Right renal cortex interstitium (tissue), 3 donors: ENCODE measurements around the gene ITPR2. TPM values are rescaled to one million over a fixed set of nuclear protein-coding genes. Genes with fewer than 3 reads are reported as not detected.
"Not testable (repeated sequence)": the region's sequence is repeated elsewhere in the genome, so short reads cannot be mapped to it uniquely, and the experiment has no call there.

Experiments
- DNase-seq, 3 donors: peaks; one replicate each; pipeline ENCODE4 v3.0.0-alpha.2; 2013; ENCODE audit warnings: low read depth in 3 of 3, low spot score in 2 of 3
- polyA plus RNA-seq, 3 donors: library from polyadenylated mRNA; unstranded; fragments of 120-200 nt; gene quantifications; one replicate each; pipeline ENCODE4 v1.2.1, GENCODE V29; 2013; ENCODE audit not compliant: insufficient read length in 3 of 3

The ITPR2 gene
- polyA plus RNA-seq, 3 donors = 13.1 to 16.8 (median 14.6) TPM

GRCh38 chr12:26327975-26328644, 504.9 kb downstream of the ITPR2 start:
- DNase-seq = no peak

- DNase-seq = no peak
These were observed 509.3 kb downstream of the ITPR2 start for GRCh38 chr12:26323673-26324072.

DNA sequence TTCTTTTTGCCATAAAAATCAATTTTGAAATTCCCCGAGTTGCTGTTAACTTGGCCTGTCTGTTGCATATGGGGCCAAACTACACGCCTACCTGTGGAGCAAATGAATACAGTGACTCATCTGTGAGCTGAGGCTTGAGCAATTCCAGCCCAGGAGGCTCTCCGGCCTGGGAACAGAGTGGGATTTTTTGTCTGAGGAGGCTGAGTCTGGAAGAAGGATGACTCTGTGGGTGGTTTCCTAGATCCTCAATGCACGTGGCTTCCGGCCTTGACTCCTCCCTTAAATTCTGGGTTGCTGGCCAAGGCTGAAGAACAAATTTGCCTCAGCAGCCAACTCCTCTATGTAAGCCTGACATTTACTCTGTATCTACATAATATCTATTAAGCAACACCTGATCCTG, 513.5 kb downstream of the ITPR2 start:
- no peak for DNase-seq

DNA sequence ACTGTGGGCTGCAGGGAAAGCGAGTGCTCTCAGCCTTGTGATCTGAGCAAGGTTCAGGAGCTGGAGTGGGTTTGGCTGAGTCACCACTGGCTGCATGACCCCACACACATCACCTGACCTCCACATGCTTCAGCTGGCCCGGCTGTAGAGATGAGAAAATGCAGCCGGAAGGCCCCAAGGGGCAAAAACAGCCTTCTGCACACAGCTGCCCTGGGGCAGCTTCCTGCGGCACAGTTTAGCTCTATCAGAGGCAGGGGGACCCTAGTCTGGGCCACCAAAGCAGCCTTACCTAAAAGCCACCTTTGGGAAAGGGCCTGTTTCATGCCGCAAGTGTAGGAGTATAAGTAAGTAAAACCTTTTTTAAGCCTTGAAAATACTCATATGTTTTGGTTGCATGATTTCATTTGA, 514.3 kb downstream of the ITPR2 start:
- no peak for DNase-seq

- no peak for DNase-seq
These were observed 514.9 kb downstream of the ITPR2 start for GRCh38 chr12:26317942-26318575.

DNA sequence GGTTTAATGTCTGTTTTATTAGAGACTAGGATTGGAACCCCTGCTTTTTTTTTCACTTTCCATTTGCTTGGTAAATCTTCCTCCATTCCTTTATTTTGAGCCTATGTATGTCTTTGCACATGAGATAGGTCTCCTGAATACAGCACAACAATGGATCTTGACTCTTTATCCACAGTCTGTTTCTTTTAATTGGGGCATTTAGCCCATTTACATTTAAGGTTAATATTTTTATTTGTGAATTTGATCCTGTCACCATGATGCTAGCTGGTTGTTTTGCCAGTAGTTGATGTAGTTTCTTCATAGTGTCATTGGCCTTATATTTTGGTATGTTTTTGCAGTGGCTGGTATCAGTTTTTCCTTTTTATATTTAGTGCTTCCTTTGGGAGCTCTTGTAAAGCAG, 518.9 kb downstream of the ITPR2 start:
- DNase-seq = not testable (repeated sequence)

DNA sequence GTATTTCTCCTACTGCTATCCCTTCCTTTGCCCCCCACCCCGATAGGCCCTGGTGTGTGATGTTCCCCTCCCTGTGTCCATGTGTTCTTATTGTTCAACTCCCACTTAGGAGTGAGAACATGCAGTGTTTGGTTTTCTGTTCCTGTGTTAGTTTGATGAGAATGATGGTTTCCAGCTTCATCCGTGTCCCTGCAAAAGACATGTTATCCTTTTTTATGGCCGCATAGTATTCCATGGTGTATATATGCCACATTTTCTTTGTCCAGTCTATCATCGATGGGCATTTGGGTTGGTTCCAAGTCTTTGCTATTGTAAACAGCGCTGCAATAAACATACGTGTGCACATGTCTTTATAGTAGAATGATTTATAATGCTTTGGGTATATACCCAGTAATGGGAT, 522.5 kb downstream of the ITPR2 start:
- DNase-seq = not testable (repeated sequence)

DNA sequence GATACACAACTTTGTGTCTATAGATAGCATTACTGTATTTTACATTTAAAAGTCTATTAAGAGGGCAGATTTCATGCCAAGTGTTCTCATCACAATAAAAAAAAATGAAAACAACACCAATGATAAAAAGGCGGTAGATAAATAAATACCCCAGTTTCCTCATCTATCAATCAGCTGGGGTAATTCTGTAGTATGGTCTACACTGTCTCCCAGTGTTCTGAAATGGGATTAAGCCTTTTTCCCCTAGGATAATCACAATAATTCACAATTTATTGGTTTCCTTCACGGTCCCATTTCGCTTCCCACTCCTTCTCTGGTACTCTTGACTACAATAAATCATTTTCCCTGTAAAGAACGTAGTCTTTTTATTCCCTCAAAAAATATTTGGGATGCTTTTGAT, 523.4 kb downstream of the ITPR2 start:
- DNase-seq = no peak

GRCh38 chr12:26304273-26304672, 528.7 kb downstream of the ITPR2 start:
- DNase-seq = no peak

GRCh38 chr12:26303418-26303817, 529.6 kb downstream of the ITPR2 start:
- no peak for DNase-seq

- no peak for DNase-seq
These were observed 530.2 kb downstream of the ITPR2 start for GRCh38 chr12:26302776-26303175.

DNA sequence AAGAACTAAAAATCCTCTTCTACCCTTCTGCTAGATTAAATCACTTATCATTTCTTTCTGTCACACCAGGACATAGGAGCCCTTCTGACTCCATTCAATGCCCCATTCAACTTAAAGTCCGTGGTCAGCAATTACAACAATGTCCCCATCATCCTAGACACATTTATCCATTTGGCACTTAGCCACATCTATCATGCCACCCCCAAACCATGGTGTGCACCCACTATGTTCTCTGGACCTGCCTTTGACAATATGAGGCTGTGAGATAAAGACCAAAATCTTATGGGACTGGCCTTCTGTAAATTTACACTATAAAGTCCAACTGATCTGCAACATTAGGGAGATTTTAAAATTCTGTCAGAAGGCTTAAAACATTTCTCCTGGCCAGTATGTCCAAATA, 533.2 kb downstream of the ITPR2 start:
- DNase-seq = no peak

- no peak for DNase-seq
These were observed 534.0 kb downstream of the ITPR2 start for GRCh38 chr12:26298785-26299621.

- no peak for DNase-seq
These were observed 535.5 kb downstream of the ITPR2 start for GRCh38 chr12:26297396-26298070.

DNA sequence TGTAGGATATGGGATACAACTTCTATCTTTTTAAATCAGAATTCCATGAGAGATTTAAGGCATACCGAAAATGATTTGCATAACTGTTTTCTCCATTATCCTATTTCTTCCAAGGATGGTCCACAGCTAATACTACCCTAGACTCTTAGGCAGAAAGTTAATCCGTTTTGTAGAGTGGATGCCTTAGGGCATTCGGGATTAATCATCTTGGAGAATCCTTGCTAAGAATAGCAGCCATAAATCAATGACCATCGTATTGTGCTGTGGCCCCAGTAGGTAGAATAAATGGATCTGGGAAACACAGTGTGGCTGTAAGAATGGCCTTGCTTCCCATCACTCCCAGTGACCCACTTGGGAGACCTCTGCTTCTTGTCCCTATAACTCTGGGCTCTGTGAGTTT, 538.0 kb downstream of the ITPR2 start:
- DNase-seq = no peak

GRCh38 chr12:26293612-26294011, 539.4 kb downstream of the ITPR2 start:
- DNase-seq = no peak

GRCh38 chr12:26292596-26292995, 540.4 kb downstream of the ITPR2 start:
- DNase-seq = no peak

GRCh38 chr12:26290565-26290964, 542.4 kb downstream of the ITPR2 start:
- no peak for DNase-seq

DNA sequence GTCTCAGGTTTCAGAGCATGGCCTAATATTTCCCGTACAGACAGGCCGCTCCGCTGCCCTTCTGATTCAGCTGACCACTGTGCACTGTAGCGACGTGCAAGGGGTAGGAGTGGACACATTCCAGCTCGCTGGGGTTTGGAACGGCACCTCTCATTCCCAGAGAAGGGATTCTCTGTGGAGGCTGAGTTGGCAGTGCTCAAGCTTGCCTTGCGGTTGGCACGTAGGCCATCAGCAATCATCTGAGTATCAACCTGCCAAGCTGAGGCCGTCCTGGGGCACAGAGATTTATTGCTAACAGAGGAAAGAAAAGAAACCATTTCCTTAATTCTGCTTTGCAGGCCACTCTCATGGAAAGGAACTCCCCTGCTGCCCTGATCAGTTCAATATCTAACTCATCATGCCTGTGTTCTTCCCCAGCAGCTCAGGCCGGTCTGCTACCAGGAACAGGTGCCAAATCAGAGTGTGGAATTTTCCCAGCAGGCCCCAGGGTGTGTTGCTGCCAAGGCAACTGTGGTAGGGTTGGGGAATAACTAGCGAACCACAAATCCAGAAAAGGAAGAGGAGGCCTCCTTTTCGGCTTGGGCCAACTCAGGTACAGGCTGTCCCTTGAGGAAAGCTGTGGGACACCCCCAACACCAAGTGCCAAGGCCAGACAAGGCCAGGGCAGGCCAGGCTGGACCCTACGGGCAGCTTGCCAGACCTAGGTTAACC, 545.2 kb downstream of the ITPR2 start:
- DNase-seq = no peak
